GM10266 (cell line): ENCODE data around the gene CNTN2.

Experiments used
- DNase-seq: peaks from one replicate; pipeline ENCODE4 v3.0.0; 2012; ENCODE audit errors: extremely low spot score
- CTCF ChIP-seq: IDR thresholded peaks from 2 replicates; pipeline ENCODE4 v1.5.1; 2012; ENCODE audit warnings: mild to moderate bottlenecking, low read depth; ENCODE audit not compliant: control insufficient read depth, insufficient read depth; ENCODE audit errors: missing control alignments

Gene CNTN2

DNA sequence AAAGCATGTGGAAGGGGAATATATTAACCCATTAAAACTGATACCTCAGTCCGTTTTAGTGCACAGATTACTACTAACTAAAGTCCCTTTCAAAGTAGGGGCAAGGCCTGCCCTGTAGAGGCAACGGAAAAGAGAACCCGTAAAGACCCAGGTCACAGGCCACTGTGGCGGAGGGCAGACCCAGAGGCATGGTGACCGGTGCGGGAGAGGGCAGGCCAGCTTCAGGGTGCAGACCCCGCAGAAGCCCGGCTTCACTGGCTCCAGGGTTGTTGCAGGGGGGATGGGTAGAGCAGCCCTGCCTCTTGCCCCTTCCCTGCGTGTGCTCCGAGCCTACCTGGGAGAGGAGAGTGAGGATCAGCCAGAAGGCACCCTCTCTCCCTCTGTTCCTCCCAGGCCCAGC lies 17.7 kb downstream of the CNTN2 start:
- DNase-seq = no peak
- no peak for TF ChIP-seq CTCF

GRCh38 chr1:205061227-205061626 lies 18.2 kb downstream of the CNTN2 start:
- no peak for DNase-seq
- no peak for TF ChIP-seq CTCF

DNA sequence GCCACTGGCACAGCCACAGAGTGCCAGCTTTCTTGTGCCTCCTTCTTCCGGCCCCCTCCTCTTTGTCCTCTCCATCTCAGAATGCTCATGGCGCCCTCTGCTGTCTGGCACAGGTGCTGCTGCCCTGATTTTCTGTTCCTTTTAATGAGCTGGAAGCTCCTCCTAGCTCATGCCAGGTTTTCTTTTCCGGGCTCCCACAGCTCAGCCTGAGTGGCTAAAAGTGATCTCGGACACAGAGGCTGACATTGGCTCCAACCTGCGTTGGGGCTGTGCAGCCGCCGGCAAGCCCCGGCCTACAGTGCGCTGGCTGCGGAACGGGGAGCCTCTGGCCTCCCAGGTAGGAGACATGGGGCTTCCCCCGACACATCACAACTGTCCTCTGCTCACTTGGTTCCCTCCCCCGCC lies 18.7 kb downstream of the CNTN2 start:
- peak; percentile 79 for DNase-seq
- peak; percentile 88 for TF ChIP-seq CTCF

GRCh38 chr1:205062319-205062718 lies 19.3 kb downstream of the CNTN2 start:
- TF ChIP-seq CTCF = no peak

GRCh38 chr1:205062895-205063294 lies 19.9 kb downstream of the CNTN2 start:
- DNase-seq = no peak
- TF ChIP-seq CTCF = no peak

More at GRCh38 chr1:205062319-205062718, 19.3 kb downstream of the CNTN2 start:
- no peak for DNase-seq

- DNase-seq = no peak
- no peak for TF ChIP-seq CTCF
These were observed 21.3 kb downstream of the CNTN2 start for GRCh38 chr1:205064301-205064700.

DNA sequence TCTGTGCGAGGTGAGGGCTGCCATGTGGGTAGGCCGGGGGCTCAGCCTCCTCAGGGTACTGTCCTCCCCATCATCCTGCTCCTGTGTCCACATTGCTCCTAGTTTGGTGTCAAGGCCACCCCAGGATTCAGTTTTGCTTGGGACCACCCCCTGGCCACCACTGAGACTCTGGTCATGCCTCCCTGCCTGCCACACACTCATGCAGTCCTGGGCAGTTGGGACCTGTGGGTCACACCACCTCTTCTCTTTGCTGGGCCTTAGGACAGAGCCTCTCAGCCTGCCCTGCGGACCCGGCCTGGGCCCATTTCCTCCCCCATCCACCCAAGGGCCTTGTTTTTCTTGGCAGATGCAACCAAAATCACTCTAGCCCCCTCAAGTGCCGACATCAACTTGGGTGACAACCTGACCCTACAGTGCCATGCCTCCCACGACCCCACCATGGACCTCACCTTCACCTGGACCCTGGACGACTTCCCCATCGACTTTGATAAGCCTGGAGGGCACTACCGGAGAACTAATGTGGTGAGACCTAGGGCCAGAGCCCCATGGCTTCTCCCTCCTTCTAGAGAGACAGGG lies 21.8 kb downstream of the CNTN2 start:
- no peak for TF ChIP-seq CTCF
- no peak for DNase-seq
